GM12872 (cell line): ENCODE data around the gene AGBL4.

Experiments used
- CTCF ChIP-seq: IDR thresholded peaks from 3 replicates; pipeline ENCODE4 v1.5.1; 2011; ENCODE audit warnings: low read depth, mild to moderate bottlenecking, low read length, moderate library complexity; ENCODE audit not compliant: insufficient read depth

Gene AGBL4

GRCh38 chr1:49331066-49331852 is 692.5 kb downstream of the AGBL4 start:
- no peak for TF ChIP-seq CTCF

GRCh38 chr1:49323925-49324540 is 699.7 kb downstream of the AGBL4 start:
- TF ChIP-seq CTCF, result no peak

- no peak for TF ChIP-seq CTCF
These were observed 704.3 kb downstream of the AGBL4 start for GRCh38 chr1:49319426-49319963.

GRCh38 chr1:49318218-49318617 is 705.5 kb downstream of the AGBL4 start:
- no peak for TF ChIP-seq CTCF

GRCh38 chr1:49307457-49307856 is 716.3 kb downstream of the AGBL4 start:
- TF ChIP-seq CTCF, result no peak

- no peak for TF ChIP-seq CTCF
These were observed 717.2 kb downstream of the AGBL4 start for GRCh38 chr1:49306507-49307070.

GRCh38 chr1:49298304-49298703 is 725.5 kb downstream of the AGBL4 start:
- no peak for TF ChIP-seq CTCF
